Measurements from ENCODE around the gene CAMTA1.

Gene CAMTA1

GRCh38 chr1:6889875-6890480 is 104.7 kb downstream of the CAMTA1 start:
- intact Hi-C loops (cut with DNase I): loop anchor here (10.0 kb wide), 1 partner anchor 95 kb away; no protein-coding TSS in a partner anchor
- peak in 40 of 42 donors; percentile 31 to 83 (median 61) for DNase-seq

GRCh38 chr1:6890686-6891085 is 105.4 kb downstream of the CAMTA1 start:
- no peak for DNase-seq
- intact Hi-C loops (cut with DNase I): no loop called here

- DNase-seq: no peak
- intact Hi-C loops (cut with DNase I): no loop called here
Measured at GRCh38 chr1:6891781-6892579, 106.7 kb downstream of the CAMTA1 start.

- intact Hi-C loops (cut with DNase I): no loop called here
- DNase-seq: no peak
Measured at GRCh38 chr1:6893388-6893787, 108.1 kb downstream of the CAMTA1 start.

GRCh38 chr1:6897138-6897537 is 111.9 kb downstream of the CAMTA1 start:
- no peak for DNase-seq
- intact Hi-C loops (cut with DNase I): no loop called here

GRCh38 chr1:6898974-6899539 is 113.8 kb downstream of the CAMTA1 start:
- intact Hi-C loops (cut with DNase I): no loop called here
- no peak for DNase-seq

- intact Hi-C loops (cut with DNase I): no loop called here
- DNase-seq: no peak
Measured at GRCh38 chr1:6899621-6900020, 114.4 kb downstream of the CAMTA1 start.

GRCh38 chr1:6902153-6902552 is 116.9 kb downstream of the CAMTA1 start:
- intact Hi-C loops (cut with DNase I): no loop called here
- no peak for DNase-seq

GRCh38 chr1:6904476-6905170 is 119.4 kb downstream of the CAMTA1 start:
- intact Hi-C loops (cut with DNase I): no loop called here
- no peak for DNase-seq

GRCh38 chr1:6905331-6905730 is 120.1 kb downstream of the CAMTA1 start:
- intact Hi-C loops (cut with DNase I): no loop called here
- no peak for DNase-seq

- DNase-seq: no peak
- intact Hi-C loops (cut with DNase I): no loop called here
Measured at GRCh38 chr1:6905790-6906189, 120.5 kb downstream of the CAMTA1 start.

- DNase-seq: no peak
- intact Hi-C loops (cut with DNase I): no loop called here
Measured at GRCh38 chr1:6906783-6907182, 121.5 kb downstream of the CAMTA1 start.

GRCh38 chr1:6907201-6907600 is 121.9 kb downstream of the CAMTA1 start:
- DNase-seq: peak in 32 of 42 donors; percentile 17 to 75 (median 48)
- intact Hi-C loops (cut with DNase I): no loop called here

- intact Hi-C loops (cut with DNase I): no loop called here
- DNase-seq: no peak
Measured at GRCh38 chr1:6907676-6908434, 122.6 kb downstream of the CAMTA1 start.

GRCh38 chr1:6909401-6909800 is 124.1 kb downstream of the CAMTA1 start:
- intact Hi-C loops (cut with DNase I): no loop called here
- no peak for DNase-seq

- intact Hi-C loops (cut with DNase I): no loop called here
- no peak for DNase-seq
Measured at GRCh38 chr1:6909857-6910256, 124.6 kb downstream of the CAMTA1 start.

- intact Hi-C loops (cut with DNase I): no loop called here
- DNase-seq: no peak
Measured at GRCh38 chr1:6911021-6911941, 126.0 kb downstream of the CAMTA1 start.

- intact Hi-C loops (cut with DNase I): no loop called here
- no peak for DNase-seq
Measured at GRCh38 chr1:6911974-6912373, 126.7 kb downstream of the CAMTA1 start.

All from head of caudate nucleus (tissue), 42 donors.